Suppressor macrophage (primary cell): Measurements from ENCODE around the gene GRK5.
A peak's percentile ranks its signal among the peaks of the same experiment; 100 is the strongest.
"Not testable (repeated sequence)": the region's sequence is repeated elsewhere in the genome, so short reads cannot be mapped to it uniquely, and the experiment has no call there.

Experiments
- DNase-seq, 4 experiments: peaks; one replicate each; pipeline ENCODE4 v3.0.0-alpha.2; 2020 to 2022

Gene GRK5

GRCh38 chr10:119222537-119222936 lies 15.2 kb downstream of the GRK5 start:
- DNase-seq = peak; percentile 13 to 50 (median 28)

DNA sequence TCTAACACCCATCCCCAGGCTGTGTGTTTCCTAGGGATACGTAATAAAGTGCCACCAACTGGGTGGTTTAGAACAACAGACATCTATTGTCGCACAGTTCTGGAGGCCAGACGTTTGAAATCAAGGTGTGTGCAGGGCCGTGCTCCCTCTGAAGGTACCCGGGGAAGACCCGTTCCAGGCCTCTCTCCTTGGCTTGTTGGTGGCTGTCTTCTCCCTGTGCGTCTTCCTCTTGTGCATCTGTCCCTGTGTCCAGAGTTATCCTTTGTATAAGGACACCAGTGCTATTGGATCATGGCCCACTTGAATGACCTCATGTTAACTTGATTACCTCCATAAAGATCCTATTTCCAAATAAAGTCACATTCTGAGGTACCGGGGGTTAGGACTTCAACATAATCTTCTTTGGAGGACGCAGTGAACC lies 15.6 kb downstream of the GRK5 start:
- DNase-seq = no peak

GRCh38 chr10:119225083-119225658 lies 17.8 kb downstream of the GRK5 start:
- no peak for DNase-seq

DNA sequence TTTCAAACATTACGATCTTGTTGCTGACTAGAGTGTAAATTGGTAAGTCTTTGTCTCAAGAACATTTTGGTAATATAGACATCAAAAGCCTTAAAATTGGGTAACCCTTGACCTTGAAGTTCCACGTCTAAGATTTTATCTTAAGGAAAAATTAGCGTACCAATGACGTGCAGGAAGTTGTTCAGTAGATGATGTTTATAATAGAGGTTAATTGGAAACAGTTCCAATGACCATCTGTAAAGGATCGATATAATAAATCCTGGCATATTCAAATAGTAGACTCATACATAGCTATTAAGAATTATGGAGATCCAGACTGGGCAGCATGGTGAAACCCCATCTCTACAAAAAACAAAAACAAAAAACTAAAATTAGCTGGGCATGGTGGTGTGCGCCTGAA lies 20.5 kb downstream of the GRK5 start:
- DNase-seq = no peak

DNA sequence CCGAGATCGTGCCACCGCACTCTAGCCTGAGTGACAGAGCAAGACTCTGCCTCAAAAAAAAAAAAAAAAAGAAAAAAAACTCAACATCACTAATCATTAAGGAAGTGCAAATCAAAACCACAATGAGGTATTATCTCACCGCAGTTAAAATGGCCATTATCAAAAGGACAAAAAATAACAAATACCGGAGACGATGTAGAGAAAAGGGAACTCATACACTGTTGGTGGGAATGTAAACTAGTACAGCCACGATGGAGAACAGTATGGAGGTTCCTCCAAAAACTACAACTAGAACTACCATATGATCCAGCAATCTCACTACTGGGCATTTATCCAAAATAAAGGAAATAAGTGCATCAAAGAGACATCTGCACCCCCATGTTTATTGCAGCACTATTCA lies 24.3 kb downstream of the GRK5 start:
- no peak for DNase-seq

GRCh38 chr10:119232439-119232838 lies 25.1 kb downstream of the GRK5 start:
- DNase-seq = peak in 3 of 4 experiments; percentile 14 to 36 (median 33)

- no peak for DNase-seq
Observed at GRCh38 chr10:119233123-119233820, 25.9 kb downstream of the GRK5 start.

- no peak for DNase-seq
Observed at GRCh38 chr10:119233821-119234220, 26.4 kb downstream of the GRK5 start.

DNA sequence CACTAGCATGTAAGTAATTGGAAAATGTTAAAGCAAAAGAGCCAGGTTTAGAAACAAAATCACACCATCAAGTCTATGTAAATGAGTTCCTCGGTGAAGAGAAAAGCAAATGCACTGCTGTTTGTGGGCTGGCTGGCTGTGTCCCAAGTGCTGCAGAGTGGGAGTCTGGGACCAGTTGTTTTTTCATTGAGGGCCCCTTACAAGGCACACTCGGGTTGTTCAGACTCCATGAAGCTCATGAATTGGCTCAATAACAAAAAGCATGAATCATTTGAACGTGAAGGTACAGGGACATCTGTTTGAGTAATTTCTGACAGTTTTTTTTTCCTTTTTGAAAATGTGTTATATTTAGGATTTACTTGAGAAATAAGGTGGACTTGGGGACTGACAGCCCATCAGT lies 28.0 kb downstream of the GRK5 start:
- no peak for DNase-seq

- DNase-seq = no peak
Observed at GRCh38 chr10:119237722-119238436, 30.5 kb downstream of the GRK5 start.

- DNase-seq = no peak
Observed at GRCh38 chr10:119238577-119238976, 31.2 kb downstream of the GRK5 start.

GRCh38 chr10:119239015-119239414 lies 31.6 kb downstream of the GRK5 start:
- DNase-seq = not testable (repeated sequence)

- DNase-seq = not testable (repeated sequence)
Observed at GRCh38 chr10:119239630-119240029, 32.3 kb downstream of the GRK5 start.

- no peak for DNase-seq
Observed at GRCh38 chr10:119241066-119241465, 33.7 kb downstream of the GRK5 start.

- DNase-seq = no peak
Observed at GRCh38 chr10:119242186-119242585, 34.8 kb downstream of the GRK5 start.

DNA sequence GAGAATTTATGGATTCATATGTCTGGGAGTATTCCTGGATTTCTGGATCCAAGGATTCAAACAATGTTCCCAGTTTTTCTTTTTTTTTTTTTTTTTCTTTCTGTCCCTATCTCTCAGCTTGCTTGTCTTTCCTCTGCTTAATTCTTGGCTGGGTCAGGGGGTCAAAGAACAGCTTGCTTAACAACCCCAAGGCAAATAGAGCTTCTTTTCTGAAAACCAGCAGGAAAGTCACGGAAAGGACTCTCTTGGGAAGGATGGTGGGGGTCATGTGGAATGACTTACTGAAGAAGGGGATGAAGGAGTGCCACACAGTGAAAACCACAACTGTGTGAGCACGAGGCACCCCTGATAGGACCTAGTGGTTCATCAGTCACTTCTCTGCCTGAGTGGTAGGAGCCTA lies 36.1 kb downstream of the GRK5 start:
- no peak for DNase-seq

GRCh38 chr10:119243967-119244366 lies 36.6 kb downstream of the GRK5 start:
- DNase-seq = no peak

DNA sequence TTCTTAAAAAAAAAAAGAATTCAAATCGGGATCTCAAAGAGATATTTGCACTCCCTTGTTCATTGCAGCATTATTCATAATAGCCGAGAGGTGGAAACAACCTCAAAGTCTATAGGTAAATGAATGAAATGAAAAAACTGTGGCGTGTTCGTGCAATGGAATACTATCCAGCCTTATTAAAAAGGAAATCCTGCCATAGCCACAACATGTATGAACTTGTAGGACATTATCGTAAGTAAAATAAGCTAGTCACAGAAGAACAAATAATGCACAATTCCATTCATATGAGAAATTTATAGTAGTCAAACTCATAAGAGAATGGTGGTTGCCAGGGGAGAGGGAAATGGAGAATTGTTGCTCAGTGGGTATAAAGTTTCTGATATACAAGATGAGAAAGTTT lies 37.9 kb downstream of the GRK5 start:
- no peak for DNase-seq

DNA sequence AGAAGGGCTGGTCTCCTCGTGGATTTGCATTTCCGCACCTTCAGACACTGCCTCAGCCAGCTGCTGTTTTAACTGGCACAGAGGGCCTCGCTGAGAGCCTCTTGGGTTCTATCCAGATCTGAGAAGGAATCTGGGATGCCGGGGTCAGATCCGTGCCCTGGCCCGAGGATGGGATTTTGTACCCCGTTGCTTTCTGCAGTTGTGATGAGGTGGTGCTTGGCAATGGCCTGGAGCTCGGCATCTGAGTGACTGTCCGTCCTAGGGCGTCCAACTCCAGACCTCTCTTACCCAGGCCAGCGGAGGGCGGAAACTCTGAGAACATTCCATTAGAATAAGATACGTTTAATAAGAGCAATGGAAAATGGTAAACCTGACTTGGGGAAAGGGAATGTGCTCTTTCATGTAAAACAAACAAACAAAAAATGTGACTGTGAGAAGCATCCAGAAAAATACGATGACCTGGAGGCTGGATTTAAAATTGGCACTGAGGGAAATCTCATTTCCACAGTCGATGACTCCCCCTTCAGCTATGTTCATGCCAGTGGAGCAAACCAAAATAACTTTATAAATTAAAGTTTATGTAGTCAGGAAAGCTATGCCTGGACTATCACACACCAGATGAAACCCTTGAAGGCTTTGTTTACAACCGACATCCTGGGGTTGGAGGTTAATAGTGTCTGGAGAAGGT lies 39.6 kb downstream of the GRK5 start:
- DNase-seq = no peak

DNA sequence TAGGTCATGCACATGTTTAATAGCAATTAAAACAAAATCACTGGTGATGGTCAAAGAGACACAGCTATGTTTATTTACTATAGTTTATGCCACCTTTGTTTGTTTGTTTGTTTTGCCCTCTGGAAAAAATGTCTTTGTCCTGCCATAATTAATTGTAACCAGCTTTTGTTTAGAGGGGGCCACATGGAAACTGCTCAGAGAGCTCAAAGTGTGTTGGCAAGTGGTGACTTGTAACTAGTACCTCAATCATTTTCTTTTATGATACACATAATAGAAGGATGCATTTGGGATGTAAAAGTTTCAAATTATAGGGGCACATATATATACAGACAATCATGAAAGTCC lies 40.2 kb downstream of the GRK5 start:
- no peak for DNase-seq

- DNase-seq = no peak
Observed at GRCh38 chr10:119248184-119248583, 40.8 kb downstream of the GRK5 start.

DNA sequence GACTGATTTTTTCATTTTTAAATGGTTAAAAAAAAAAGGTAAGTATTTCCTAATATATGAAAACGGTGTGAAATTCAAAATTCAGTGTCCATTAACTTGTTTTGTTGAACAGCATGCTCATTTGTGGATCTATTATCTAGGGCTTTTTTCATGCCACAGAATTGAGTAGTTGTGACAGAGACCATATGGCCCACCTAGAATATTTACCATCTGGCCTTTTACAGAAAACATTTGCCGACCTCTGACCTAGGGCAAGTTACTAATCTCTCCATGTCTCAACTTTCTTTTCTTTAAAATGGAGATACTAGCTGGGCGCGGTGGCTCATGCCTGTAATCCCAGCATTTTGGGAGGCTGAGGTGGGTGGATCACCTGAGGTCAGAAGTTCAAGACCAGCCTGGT lies 41.3 kb downstream of the GRK5 start:
- no peak for DNase-seq

DNA sequence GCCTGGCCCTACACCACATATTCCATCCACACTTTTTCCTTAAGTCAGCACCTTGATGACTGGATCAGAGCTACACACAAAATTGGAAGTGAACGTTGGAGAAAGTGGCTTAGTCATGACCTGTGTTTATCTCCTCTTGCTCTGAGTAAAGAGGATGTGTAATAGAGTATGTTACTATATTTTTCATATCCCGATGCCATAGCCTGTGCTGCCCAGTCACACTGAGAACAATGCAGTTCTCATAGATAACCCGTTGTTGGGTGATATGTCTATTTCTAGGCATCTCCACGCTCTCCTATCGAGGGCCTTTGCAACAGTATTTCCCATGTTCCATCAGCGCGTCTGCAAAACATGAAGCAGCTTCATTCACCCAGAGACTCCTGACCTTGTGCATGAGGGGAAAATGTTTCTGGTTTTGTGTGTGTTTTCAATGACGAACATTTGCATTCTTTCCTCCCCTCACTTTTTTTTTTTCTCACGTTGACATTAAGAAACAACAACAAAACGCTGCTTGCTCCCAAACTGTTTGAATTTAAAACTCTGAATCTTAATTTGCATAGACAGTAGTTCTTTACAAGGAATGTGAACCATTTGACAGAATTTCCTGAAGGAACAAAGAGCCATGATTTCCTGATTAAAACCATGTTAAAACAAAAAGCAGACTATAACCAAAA lies 43.4 kb downstream of the GRK5 start:
- DNase-seq = peak in 1 of 4 experiments; percentile 7
